Measurements from ENCODE around the gene TEKT2. TPM values are rescaled to one million over a fixed set of nuclear protein-coding genes. Genes with fewer than 3 reads are reported as not detected.
A peak's percentile ranks its signal among the peaks of the same experiment; 100 is the strongest.

The TEKT2 gene
- total RNA-seq, 1 donor from 2014 or later, result 0.18 TPM

GRCh38 chr1:36118447-36119204 is 34.7 kb downstream of the TEKT2 start:
- intact Hi-C loops (cut with micrococcal nuclease), result no loop called here
- Mint-ChIP-seq H3K9me3 (no peaks in the 10 kb centered on the region), H3K4me3 (ENCODE audit: low read depth) (no peak overlapping the region), H3K27me3 (ENCODE audit: low read depth) (peaks cover 19% of the 10 kb centered on the region), H3K27ac (no peak overlapping the region), H3K36me3 (ENCODE audit: low read depth) (no peaks in the 10 kb centered on the region), H3K4me1 (ENCODE audit: low read depth) (peaks cover 9% of the 10 kb centered on the region)
- DNase-seq (ENCODE audit: low spot score), result no peak

- no peak overlapping the region for H3K27ac Mint-ChIP-seq
- DNase-seq (ENCODE audit: low spot score), result no peak
- H3K4me3 Mint-ChIP-seq (ENCODE audit: low read depth), result no peak overlapping the region
- H3K9me3 Mint-ChIP-seq, result no peaks in the 10 kb centered on the region
- H3K27me3 Mint-ChIP-seq (ENCODE audit: low read depth), result peaks cover 26% of the 10 kb centered on the region
- intact Hi-C loops (cut with micrococcal nuclease), result no loop called here
- peaks cover 9% of the 10 kb centered on the region for H3K4me1 Mint-ChIP-seq (ENCODE audit: low read depth)
- no peaks in the 10 kb centered on the region for H3K36me3 Mint-ChIP-seq (ENCODE audit: low read depth)
Measured at GRCh38 chr1:36119456-36119855, 35.6 kb downstream of the TEKT2 start.

DNA sequence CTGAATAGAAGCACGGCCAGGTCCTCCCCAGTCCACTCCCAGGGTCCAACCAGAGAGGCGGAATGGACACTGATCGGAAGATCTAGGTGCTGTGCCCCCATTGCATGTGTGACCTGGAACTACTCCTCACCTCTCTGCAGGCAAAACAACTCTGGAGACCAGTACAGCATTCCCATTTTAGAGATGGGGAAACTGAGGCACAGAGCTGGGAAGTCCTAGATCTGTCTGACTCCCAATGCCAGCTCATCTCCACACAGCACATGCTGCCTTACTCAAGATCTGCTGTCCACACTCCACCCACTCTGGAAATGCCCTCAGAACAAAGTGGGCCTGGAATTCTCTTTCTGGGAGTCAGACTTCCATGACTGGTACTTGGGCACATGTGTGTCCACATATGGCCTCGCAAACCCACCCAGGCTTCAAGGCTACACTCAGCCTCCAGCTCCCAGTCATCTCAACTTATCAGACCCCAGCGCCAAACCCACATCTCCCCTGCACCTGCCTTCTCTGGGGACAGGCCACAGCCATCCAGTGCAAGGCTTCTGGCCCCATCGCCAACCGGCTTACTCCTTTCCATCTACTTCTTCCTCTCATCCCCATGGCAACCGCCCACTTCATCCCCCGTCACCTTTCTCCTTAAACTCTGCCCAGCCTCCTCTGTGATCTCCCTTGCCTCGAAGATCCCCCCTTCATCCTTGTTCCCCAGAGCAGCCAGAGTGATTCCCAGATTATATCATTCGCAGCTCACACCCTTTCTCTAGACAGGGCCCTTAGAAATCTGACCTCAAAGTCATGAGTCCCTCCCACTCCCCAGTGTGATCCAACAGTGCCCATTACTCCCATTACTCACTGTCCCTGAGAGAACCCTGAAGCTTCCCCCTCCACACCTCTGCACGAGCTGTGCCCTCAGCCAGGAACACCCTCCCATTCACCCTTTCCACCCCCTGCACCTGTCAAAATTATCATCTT is 38.5 kb downstream of the TEKT2 start:
- no peaks in the 10 kb centered on the region for H3K36me3 Mint-ChIP-seq (ENCODE audit: low read depth)
- H3K9me3 Mint-ChIP-seq, result no peaks in the 10 kb centered on the region
- H3K27me3 Mint-ChIP-seq (ENCODE audit: low read depth), result peaks cover 40% of the 10 kb centered on the region
- no peak overlapping the region for H3K4me3 Mint-ChIP-seq (ENCODE audit: low read depth)
- DNase-seq (ENCODE audit: low spot score), result no peak
- intact Hi-C loops (cut with micrococcal nuclease), result no loop called here
- H3K4me1 Mint-ChIP-seq (ENCODE audit: low read depth), result peaks cover 11% of the 10 kb centered on the region
- no peak overlapping the region for H3K27ac Mint-ChIP-seq

DNA sequence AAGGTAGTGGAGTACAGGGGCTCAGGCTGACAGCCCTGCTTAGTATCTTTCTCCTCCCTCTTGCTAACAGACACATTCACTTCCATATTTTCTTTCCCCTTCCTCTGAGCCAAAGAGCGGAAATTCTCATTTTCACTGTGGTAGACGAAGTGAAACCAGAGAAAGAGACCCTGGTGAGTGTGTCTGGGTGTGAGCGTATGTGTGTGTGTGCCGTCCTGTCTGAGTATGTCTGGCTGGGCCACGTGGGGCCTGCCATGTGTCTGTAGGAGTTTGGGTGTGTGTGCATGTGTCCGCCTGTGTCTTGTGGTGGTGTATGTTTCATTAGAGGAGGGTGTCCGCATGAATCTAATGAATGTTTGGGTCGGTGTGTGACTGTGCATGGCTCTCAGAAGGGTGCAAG is 39.5 kb downstream of the TEKT2 start:
- peaks cover 40% of the 10 kb centered on the region for H3K27me3 Mint-ChIP-seq (ENCODE audit: low read depth)
- H3K9me3 Mint-ChIP-seq, result no peaks in the 10 kb centered on the region
- H3K36me3 Mint-ChIP-seq (ENCODE audit: low read depth), result no peaks in the 10 kb centered on the region
- DNase-seq (ENCODE audit: low spot score), result no peak
- H3K27ac Mint-ChIP-seq, result no peak overlapping the region
- H3K4me3 Mint-ChIP-seq (ENCODE audit: low read depth), result no peak overlapping the region
- intact Hi-C loops (cut with micrococcal nuclease), result no loop called here
- H3K4me1 Mint-ChIP-seq (ENCODE audit: low read depth), result peaks cover 11% of the 10 kb centered on the region

GRCh38 chr1:36124404-36125128 is 40.7 kb downstream of the TEKT2 start:
- Mint-ChIP-seq H3K27ac (no peak overlapping the region), H3K27me3 (ENCODE audit: low read depth) (peaks cover 40% of the 10 kb centered on the region), H3K4me1 (ENCODE audit: low read depth) (peaks cover 11% of the 10 kb centered on the region), H3K4me3 (ENCODE audit: low read depth) (no peak overlapping the region), H3K9me3 (no peaks in the 10 kb centered on the region), H3K36me3 (ENCODE audit: low read depth) (no peaks in the 10 kb centered on the region)
- intact Hi-C loops (cut with micrococcal nuclease), result no loop called here
- no peak for DNase-seq (ENCODE audit: low spot score)

DNA sequence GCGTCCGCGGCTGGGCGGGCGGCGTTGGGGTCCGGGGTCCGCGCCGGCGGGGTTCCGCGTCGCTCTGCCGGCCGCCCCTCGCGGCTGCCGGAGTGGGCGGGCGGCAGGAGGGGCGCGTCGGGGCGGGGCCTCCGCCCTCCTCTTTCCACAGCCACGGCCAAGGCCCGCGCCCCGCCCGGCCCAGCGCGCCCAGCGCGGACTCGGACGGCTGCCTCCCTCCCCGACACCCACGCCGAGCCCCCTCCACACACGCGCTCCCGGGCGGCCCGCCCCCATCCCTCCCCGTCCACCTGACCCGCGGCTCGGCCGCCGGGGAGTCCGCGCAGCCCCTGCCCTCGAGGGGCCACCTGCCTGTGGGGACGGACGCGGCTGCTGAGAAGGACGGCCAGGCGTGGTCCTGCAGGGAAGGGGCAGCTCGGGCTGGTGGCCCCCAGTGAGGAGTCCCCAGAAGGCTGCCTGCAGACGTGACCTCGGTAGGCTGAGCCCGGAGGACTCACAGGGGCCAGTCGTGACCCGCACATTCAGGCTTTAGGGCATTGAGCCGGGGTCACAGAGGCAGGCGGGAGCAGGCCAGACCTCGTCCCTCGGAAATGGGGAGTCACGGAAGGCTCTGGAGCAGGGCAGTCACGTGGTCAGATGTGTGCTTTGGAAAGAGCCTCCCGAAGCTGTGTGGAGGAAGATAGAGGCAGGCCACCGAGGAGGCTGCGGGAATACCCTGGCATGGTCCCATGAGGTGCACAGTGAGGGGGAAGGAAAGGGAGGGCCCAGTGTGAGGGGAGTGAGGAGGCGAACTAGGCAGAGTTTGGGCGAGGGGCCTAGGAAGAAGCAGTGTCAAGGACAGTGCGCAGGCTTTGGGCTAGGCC is 41.5 kb downstream of the TEKT2 start, which contains the start of gene COL8A2:
Gene COL8A2, minus strand, starts transcription at position 94 of the 863 bp plus-strand sequence. CDS start 24,980 bp downstream, outside the sequence.
- DNase-seq (ENCODE audit: low spot score), result no peak
- intact Hi-C loops (cut with micrococcal nuclease), result no loop called here
- Mint-ChIP-seq H3K27me3 (ENCODE audit: low read depth) (peaks cover 40% of the 10 kb centered on the region), H3K36me3 (ENCODE audit: low read depth) (no peaks in the 10 kb centered on the region), H3K4me3 (ENCODE audit: low read depth) (no peak within 1 kb of the TSS), H3K9me3 (no peaks in the 10 kb centered on the region), H3K27ac (no peak within 1 kb of the TSS), H3K4me1 (ENCODE audit: low read depth) (peaks cover 11% of the 10 kb centered on the region)

DNA sequence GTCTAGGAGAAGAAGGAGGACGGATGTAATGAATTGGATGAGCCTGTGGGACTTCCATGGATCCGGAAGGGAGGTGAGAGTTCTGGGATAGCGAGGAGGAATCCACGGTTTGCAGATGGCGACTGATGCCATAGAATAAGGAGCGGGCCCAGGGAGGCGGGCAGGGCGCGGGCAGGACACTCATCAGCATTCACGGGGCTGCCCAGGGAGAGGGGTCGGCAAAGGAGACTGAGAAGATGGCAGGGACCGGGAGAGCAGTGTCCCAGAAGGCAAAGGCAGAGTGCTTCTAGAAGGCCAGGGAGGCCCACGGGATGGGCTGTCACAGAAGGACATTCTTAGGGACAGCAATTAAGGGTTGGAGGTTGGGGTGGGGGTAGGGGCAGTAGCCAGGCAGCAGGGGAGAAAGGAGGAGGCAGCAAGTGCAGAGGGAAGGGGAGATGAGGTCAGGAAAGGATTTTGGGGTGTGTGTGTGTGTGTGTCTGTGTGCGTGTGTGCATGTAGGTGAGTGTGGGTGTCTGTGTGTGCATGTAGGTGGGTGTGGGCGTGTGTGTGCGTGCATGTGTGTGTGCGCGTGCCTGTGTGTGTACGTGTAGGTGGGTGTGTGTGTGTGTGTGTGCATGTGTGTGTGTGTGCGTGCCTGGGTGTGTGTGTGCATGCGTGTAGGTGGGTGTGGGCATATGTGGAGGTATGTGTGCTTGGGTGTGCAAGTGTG is 42.3 kb downstream of the TEKT2 start:
- H3K4me3 Mint-ChIP-seq (ENCODE audit: low read depth), result no peak overlapping the region
- H3K36me3 Mint-ChIP-seq (ENCODE audit: low read depth), result no peaks in the 10 kb centered on the region
- H3K9me3 Mint-ChIP-seq, result no peaks in the 10 kb centered on the region
- DNase-seq (ENCODE audit: low spot score), result no peak
- H3K27me3 Mint-ChIP-seq (ENCODE audit: low read depth), result peaks cover 40% of the 10 kb centered on the region
- H3K27ac Mint-ChIP-seq, result peak overlapping the region; percentile 15
- H3K4me1 Mint-ChIP-seq (ENCODE audit: low read depth), result peaks cover 11% of the 10 kb centered on the region
- intact Hi-C loops (cut with micrococcal nuclease), result no loop called here

GRCh38 chr1:36126797-36127500 is 43.1 kb downstream of the TEKT2 start:
- H3K27ac Mint-ChIP-seq, result no peak overlapping the region
- no peak for DNase-seq (ENCODE audit: low spot score)
- H3K4me3 Mint-ChIP-seq (ENCODE audit: low read depth), result no peak overlapping the region
- no peaks in the 10 kb centered on the region for H3K9me3 Mint-ChIP-seq
- intact Hi-C loops (cut with micrococcal nuclease), result no loop called here
- H3K36me3 Mint-ChIP-seq (ENCODE audit: low read depth), result no peaks in the 10 kb centered on the region
- H3K27me3 Mint-ChIP-seq (ENCODE audit: low read depth), result peaks cover 37% of the 10 kb centered on the region
- peaks cover 11% of the 10 kb centered on the region for H3K4me1 Mint-ChIP-seq (ENCODE audit: low read depth)

DNA sequence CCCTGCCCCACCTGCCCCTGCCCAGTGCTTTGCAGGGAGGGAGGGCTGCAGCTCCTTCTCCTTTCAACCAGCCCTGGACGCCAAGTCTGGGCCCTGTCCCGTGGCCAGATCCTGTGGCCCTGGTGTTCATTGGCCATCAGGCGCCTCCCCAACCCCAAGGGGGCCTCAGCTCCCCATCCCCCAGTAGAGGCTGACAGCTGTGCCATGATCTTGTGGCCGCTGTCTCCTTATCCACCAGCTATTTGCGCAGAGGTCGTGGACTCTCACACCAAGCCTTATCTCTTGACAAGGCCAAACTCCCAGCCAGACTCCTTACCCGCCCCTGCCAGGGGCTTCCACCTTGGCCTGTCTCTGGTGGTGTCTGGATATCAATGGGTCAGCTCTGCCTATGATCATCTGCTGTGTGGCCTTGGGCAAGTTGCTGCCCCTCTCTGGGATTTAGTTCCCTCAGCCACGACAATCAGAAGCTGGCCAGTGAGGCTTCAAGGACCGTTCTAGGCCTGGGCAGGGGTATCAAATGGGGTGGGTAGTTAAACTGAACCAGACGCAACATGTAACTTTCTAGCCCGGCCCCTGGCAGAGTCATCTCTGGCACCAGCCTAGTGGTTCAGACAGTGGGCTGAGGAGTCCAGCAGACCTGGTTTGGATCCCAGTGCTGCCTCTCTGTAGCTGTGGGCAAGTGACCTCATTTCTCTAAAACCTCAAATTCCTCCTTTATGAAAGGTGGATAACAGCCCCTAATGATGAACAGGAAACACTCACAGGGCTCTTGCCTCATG is 44.4 kb downstream of the TEKT2 start:
- Mint-ChIP-seq H3K27ac (no peak overlapping the region), H3K4me1 (ENCODE audit: low read depth) (peaks cover 6% of the 10 kb centered on the region), H3K36me3 (ENCODE audit: low read depth) (no peaks in the 10 kb centered on the region), H3K27me3 (ENCODE audit: low read depth) (peaks cover 24% of the 10 kb centered on the region), H3K9me3 (no peaks in the 10 kb centered on the region), H3K4me3 (ENCODE audit: low read depth) (no peak overlapping the region)
- no peak for DNase-seq (ENCODE audit: low spot score)
- intact Hi-C loops (cut with micrococcal nuclease), result no loop called here

GRCh38 chr1:36128905-36129206 is 45.0 kb downstream of the TEKT2 start:
- no peak overlapping the region for H3K4me3 Mint-ChIP-seq (ENCODE audit: low read depth)
- no peak for DNase-seq (ENCODE audit: low spot score)
- H3K36me3 Mint-ChIP-seq (ENCODE audit: low read depth), result no peaks in the 10 kb centered on the region
- H3K4me1 Mint-ChIP-seq (ENCODE audit: low read depth), result peaks cover 3% of the 10 kb centered on the region
- no peaks in the 10 kb centered on the region for H3K9me3 Mint-ChIP-seq
- H3K27me3 Mint-ChIP-seq (ENCODE audit: low read depth), result peaks cover 19% of the 10 kb centered on the region
- H3K27ac Mint-ChIP-seq, result no peak overlapping the region
- intact Hi-C loops (cut with micrococcal nuclease), result no loop called here

- intact Hi-C loops (cut with micrococcal nuclease), result no loop called here
Measured at GRCh38 chr1:36132029-36132428, 48.1 kb downstream of the TEKT2 start.

More at GRCh38 chr1:36132029-36132428, 48.1 kb downstream of the TEKT2 start:
- no peak overlapping the region for H3K4me3 Mint-ChIP-seq (ENCODE audit: low read depth)
- H3K4me1 Mint-ChIP-seq (ENCODE audit: low read depth), result peaks cover 7% of the 10 kb centered on the region
- no peaks in the 10 kb centered on the region for H3K9me3 Mint-ChIP-seq
- no peaks in the 10 kb centered on the region for H3K27me3 Mint-ChIP-seq (ENCODE audit: low read depth)
- H3K36me3 Mint-ChIP-seq (ENCODE audit: low read depth), result peaks cover 7% of the 10 kb centered on the region
- no peak overlapping the region for H3K27ac Mint-ChIP-seq
- DNase-seq (ENCODE audit: low spot score), result no peak
